NCI-H146 treated with DMSO at 0.1 percent for 48 hours (cell line): Measurements from ENCODE around the gene SLC7A8.

Experiments
- DNase-seq: peaks from one replicate; lab custom pipeline; 2025; ENCODE audit not compliant: unreplicated experiment; lab: John Stamatoyannopoulos, UW

SLC7A8 gene

DNA sequence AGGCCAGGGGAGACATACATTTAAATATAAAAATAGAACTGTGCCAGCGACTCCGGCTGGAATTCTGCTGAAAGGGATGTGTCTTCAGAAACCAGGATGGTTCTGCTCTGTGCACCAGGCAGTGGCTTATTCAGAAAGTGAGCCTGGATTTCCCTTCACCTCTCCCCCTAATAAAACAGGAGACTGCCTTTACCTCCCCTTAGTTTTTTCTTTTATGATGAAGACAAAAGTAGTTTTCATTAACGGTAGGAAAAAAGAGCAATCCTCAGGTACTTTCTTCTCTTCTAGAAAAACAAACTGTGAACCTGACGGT is 346 bp downstream of the SLC7A8 start:
- DNase-seq: no peak

GRCh38 chr14:23182372-23183157 is 895 bp downstream of the SLC7A8 start:
- DNase-seq: no peak

- no peak for DNase-seq
These were observed 1.5 kb downstream of the SLC7A8 start for GRCh38 chr14:23181946-23182345.

DNA sequence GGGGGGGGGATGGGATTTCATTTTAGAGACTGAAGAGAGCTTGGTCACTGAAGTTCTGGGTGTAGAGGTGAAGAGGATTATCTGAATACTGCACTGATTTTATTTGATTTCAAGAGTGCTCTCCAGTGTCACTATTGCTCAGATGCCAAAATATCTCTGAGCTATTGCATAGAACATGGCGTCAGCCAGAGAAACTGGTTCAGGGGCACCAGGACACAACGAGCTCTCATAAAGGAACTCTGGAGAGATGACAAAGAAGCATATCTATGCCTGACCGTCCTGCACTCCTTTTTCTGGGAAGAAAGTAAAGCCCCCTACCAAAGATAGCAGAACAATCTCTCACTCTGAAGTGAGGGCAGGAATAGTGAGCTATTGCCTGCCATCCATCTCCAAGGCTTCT is 2.0 kb downstream of the SLC7A8 start:
- no peak for DNase-seq

DNA sequence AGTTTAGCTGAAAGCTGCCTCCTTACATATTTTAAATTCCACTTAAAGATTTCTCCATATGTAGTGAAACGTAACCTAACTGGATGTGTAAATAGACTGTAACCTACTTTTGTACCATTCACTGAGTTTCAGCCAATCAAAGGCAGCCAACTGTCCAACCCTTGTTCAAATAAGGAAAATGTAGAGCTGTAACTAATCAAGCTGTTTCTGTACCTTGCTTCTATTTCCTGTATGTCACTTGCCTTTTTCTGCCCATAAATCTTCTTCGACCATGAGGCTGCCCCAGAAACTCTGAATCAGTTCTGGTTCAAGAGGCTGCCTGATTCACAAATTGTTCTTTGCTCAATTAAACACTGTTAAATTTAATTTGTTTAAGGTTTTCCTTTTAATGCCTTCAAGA is 6.3 kb downstream of the SLC7A8 start:
- DNase-seq: no peak

GRCh38 chr14:23175823-23176222 is 7.6 kb downstream of the SLC7A8 start:
- no peak for DNase-seq

DNA sequence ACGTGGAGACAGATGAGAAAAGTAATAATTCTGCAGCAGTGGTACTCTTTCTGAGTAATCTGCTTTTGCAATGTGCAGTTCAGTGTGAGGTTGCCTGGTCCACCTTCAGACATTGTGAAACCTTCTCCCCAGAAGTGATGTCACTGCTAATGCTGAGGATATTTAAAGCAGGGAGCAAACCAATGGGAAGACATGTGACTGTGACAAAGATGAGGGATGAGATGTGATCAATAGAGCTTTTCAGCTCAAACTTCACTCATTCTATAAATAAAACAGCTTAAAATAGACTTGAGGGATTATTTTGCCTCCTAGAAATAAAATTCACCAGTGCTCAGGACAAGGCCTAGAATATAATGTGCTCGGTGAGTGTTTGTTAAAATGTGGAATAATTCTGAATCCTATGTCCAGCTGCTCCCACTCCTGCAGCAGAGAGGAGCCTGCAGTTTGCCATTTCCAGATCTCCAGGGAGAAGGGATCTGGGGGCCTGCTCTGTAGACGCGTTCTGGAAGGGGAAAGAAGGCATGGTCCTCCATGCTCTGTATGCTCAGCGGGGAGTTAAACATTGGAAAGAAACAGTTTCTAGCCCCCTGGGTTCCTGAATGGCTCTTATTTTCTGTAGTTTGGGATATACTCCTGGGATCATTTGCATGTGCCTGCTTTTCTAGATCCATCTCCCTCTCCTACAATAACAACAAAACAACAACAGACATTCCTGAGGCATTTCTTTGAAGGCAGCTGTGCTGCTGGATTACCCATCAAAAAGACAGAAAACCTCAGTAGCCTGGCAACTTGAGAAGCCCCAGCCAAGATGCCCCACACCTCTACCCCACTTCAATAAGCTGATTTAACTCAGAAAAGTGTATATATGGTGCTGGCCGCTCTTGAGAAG is 8.9 kb downstream of the SLC7A8 start:
- no peak for DNase-seq

- DNase-seq: no peak
These were observed 9.7 kb downstream of the SLC7A8 start for GRCh38 chr14:23173796-23174195.

- DNase-seq: no peak
These were observed 10.4 kb downstream of the SLC7A8 start for GRCh38 chr14:23173031-23173430.

DNA sequence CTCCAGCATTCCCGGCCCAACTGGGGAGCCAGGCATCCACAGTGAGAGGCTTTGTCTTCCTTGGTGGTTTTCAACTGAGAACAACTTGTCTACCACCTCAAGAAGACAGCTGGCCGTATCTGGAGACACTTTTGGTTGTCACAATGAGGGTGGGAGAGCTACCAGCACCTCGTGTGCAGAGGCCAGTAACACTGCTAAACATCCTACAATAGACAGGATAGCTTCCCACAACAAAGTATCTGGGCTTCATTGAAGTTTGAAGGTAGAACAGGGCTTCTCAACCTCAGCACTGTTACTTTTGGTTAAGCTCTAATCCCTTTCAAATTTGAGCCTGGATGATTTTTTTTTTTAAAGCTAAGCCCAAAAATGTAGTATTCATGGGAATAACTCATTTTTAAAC is 10.9 kb downstream of the SLC7A8 start:
- no peak for DNase-seq

DNA sequence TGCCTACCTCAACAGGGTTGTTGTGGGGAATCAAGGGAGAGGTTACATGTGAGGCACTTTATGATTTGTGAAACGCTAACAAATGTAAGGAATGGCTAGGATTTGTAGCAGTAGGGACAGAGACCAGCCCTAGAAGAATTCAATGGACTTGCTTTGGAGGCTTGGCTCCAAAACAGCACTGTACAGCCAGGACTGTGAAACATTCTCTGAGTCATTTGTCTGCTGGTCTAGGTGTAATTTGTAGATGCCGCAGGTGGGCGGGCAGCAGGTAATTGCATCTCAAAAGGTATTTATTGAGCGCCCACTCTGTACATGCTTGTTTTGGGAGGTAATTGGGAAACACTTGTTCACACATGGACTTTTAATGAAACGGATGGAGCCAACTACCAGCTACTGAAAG is 11.4 kb downstream of the SLC7A8 start:
- DNase-seq: no peak

- DNase-seq: no peak
These were observed 12.1 kb downstream of the SLC7A8 start for GRCh38 chr14:23171222-23171975.

DNA sequence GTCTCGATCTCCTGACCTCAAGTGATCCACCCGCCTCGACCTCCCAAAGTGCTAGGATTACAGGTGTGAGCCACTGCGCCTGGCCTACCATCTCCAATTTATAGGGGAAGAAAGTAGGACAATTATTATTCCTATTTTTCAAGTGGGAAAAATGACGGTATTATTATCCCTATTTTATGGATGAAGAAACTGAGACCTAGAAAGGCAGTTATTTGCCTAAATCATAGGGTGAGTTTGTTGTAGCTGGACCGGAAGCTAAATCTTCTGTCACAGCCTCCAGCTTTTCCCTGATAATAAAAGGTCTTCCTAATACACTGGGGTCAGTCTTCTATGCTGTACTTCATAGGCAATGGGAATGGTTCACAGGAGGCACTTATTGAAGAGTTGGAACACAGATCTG is 13.8 kb downstream of the SLC7A8 start:
- no peak for DNase-seq

DNA sequence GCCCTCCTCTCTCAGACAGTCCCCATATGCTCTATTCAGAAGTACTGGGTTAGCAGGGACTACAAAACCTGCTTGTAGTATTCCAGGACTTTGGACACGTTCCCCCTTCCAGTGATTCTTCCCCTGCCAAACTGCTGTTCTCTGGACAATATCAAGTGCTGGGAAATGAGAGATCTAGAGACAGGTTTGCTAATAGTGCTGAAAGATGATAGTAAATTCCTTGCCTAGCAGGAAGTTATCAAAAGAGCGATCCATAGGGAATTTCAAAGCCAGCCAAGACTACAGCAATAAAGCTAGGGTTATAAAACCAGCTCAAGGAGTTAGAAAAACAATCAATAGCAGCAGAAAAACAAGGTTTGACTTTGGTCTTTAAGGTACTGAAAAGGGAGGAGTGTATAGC is 15.2 kb downstream of the SLC7A8 start:
- DNase-seq: no peak

GRCh38 chr14:23167116-23167847 is 16.2 kb downstream of the SLC7A8 start:
- no peak for DNase-seq

GRCh38 chr14:23164949-23165348 is 18.5 kb downstream of the SLC7A8 start:
- no peak for DNase-seq

GRCh38 chr14:23164250-23164649 is 19.2 kb downstream of the SLC7A8 start:
- DNase-seq: no peak

- DNase-seq: no peak
These were observed 19.6 kb downstream of the SLC7A8 start for GRCh38 chr14:23163830-23164229.

DNA sequence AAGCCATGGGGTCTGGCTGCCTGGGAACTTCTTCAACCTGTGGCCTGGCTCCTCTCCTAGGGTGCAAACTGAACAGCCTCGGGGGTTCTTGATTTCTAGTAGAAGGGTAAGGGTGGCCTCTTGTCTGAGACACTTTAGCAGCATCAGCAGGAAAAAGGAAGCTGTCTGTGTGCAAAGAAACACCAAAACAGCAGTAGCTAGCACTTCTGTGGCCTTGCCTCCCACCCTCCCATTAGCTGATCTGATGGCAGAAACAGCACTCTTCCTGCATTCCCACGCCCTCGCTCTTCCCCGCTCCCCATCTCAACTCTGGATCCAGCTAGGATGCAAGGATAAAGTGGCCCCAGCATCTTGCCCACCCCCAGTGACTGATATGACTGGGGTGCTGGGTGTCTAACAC is 20.7 kb downstream of the SLC7A8 start:
- no peak for DNase-seq

- no peak for DNase-seq
These were observed 21.5 kb downstream of the SLC7A8 start for GRCh38 chr14:23162005-23162404.

DNA sequence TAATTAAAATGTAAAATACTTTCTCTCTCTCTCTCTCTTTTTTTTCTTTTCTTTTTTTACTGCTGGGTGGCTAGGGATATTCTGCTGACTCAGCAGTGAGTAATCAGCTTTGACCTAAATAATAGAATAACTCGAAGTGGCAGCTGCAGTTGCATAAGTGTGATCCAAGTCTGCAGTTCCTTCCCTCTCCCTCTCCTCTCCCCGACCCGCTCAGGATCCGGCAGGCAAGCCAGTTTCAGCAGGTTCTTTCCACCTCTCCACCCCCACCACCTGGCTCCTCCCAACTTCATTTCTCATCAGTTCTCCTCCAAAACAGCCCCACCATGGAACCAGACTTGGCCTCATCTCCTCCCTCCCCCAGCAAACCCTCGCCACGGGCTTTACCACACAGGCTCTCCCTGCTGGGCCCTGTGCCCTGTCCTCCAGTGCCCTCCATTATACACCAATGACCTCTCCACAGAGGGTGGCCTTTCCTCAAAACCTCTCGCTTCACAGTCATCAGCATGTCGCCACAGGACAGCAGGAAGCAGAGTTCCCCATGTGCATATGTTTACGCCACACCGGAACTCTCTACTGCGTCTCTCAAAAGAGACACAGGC is 22.4 kb downstream of the SLC7A8 start:
- no peak for DNase-seq
